Fibroblast of skin of right biceps (primary cell): ENCODE data around the gene EEF1A2.

Source experiments
- DNase-seq: peaks from one replicate; pipeline ENCODE4 v3.0.0-alpha.2; 2013

The EEF1A2 gene

DNA sequence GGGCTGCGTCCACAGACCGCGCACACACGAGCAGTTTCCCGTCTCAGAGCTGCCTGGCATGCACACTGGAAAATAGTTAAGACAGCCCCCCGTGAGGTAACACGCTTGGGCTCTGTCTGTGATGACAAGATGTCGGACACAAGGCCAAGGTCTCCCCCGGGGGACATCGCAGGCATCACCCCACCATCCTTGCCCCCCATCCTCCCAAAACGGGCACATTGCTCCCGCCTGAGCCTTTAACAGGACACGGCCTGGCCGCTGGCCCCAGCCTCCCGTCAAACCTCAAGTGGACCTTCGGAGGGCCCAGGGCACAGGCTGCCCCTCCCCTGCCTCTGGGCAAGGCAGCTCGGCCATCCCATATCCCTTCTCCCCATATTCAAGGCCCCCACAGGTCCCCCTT is 32.0 kb downstream of the EEF1A2 start:
- no peak for DNase-seq

DNA sequence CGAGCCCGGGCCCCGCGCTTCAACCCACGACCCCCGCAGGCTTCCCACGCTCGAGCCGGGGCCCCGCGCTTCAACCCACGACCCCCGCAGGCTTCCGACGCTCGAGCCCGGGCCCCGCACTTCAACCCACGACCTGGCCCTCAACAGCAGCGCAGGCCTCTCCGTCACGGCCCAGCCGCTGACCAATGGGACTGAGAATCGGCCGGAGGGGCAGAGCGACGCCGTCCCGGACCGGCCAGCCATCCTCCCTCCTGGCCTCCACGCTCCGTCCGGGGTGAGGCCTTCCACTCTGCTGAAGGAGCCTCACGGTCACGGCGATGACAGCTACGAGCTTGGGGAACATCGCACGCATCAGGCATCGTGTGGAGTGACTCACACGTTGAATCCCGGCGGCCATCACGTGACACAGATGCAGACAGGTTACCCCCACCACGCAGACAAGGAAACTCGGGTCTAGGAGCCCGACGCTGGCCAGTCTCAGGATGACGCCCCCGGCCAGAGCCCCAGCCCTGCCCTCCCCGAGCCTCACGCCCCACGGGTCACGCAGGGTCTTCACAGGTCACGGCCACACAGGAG is 32.5 kb downstream of the EEF1A2 start:
- DNase-seq = no peak

DNA sequence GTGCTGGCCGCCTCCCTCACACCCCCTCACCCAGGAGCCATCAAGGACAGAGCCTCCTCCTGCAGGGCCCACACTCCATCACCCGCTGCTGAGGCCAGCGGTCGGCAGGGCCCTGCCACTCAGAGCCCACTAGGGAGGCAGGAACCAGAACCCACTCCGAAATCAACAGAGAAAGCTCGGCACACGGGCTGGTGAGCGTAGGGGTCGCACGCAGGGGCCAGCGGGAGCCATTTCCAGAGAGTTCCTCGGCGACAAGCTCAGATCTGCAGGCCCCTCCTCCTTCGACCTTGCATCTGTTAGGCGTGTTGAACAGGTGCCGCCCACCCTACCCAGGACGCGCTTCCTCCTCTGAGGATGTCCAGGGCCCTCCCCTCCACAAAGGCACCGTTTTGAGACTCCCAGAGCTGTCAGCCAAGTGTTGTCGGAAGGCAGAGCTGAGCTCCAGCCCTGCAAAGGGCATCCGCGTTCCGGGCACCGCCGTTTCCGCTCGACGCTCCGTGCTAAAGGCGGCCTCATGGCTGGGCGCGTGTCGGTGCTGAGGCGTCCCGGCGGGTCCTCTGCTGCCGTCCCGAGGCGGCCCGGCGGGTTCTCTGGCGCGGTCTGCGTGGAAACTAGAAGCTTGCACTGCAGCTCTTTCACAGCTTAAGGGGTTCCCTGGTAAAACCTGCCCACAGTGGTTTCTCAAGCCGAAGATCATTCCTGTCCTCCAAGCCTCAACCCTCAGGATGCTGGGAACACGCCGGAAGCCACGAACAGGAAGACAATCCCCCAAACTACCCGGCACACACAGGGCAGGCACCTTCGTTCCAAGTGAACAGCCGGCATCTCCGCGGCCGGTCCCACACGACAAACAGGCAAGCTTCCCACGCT is 33.3 kb downstream of the EEF1A2 start:
- no peak for DNase-seq

DNA sequence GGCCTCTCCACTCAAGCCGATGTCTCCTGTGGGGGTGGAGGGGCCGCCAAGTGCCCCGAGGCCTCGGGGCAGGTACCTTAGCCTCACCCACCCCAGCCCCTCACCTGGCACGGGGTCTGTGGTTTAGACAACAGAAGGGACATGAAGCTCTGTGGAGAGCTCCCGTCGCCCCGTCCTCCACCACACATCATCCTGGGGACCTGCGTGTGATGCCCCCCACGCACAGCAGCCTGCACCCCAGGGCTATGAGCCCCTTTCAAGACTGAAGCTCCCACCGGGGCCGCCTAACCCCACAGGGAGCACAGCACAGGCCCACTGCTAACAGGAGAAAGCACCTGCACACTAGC is 34.6 kb downstream of the EEF1A2 start:
- no peak for DNase-seq

DNA sequence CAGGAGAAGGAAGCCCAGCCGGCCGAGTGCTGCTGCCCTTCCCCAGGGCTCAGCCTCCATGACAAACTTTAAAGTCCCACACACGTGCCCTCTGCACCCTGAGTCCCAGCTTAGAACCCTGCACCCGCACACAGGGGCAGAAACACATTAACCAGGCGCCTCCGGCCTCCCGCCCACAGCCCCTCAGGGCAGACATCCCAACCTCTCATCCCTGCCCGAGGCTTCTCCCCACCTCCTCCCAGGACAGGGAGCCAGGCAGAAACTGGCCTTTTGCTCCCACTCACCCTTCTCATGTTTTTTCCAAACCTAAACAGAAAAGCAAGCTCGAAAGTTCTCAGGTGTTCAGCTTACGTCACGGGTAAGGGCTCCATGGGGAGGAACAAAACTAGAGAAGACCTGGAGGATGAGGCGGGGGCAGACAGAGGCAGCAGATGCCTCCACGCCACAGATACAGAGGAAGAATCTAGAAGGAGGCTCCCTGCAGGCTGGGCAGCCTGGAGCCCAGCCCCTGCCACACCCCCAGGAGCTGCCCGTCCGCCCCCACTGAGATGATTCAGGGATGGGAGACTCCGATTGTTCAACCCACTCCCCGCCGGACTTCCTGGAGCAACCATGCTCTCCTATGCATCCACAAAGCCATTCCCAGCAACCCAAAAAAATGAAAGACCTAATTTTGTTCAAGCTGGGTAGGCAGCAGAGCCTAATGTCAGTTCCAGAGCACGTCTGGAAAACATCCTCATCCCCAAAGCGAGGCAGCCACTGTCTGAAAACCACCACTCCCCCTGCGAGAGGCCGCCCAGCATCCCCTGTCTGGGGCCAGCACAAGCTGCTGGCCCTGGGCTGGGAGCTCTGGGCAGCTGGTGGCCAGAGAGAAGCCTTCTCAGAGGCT is 35.2 kb downstream of the EEF1A2 start:
- DNase-seq = no peak

DNA sequence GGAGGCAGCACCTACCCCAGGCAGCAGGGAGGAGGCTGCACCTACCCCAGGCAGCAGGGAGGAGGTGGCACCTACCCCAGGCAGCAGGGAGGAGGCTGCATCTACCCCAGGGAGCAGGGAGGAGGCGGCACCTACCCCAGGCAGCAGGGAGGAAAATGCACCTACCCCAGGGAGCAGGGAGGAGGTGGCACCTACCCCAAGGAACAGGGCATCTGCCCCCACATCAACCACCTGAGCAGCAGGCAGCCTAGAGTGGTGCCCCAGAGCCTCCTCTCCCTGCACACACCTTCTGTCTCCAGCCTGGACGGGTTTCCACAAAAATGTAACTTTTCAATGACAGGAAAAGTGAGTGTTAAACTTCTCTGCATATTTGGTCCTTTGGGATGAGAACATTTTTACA is 36.6 kb downstream of the EEF1A2 start:
- no peak for DNase-seq

DNA sequence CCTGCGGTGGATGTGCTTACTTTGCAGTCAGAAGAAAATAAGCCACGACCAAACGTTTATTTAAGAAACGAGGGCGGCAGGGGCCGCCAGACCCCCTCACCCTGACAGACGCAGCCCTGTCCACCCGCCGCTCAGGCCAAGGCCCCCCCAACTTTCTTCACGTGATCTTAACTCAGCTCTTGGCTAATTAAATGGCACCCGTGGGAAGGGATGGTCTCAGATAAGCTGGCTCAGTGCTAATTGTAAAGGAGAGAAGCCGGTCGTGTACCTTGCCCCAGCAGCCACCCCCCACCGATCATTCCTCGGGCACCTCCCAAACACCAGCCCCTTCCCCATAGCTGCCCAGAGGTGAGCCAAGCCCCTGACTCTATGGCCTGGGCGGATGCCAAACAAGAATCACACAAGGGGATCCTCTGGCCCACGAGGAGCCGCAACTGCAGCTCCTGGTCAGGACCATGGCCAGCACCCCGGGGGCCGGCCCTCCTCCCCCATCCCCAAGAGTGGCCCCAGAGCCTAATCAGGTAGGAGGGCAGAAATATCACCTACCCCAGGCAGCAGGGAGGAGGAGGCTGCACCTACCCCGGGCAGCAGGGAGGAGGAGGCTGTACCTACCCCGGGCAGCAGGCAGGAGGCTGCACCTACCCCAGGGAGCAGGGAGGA is 37.6 kb downstream of the EEF1A2 start:
- no peak for DNase-seq

DNA sequence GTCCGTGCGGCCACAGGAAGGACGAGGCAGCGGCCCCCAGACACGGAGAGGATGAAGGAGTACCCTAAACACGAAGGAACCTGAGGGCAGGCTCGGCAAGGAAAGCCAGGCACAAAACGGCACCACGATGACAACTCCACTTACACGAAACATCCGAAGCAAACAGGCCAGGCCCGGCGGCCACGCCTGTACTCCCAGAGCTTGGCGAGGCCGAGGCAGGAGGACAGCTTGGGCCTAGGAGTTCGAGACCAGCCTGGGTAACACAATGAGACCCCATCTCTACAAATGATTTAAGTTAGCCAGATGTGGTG is 39.9 kb downstream of the EEF1A2 start:
- no peak for DNase-seq

DNA sequence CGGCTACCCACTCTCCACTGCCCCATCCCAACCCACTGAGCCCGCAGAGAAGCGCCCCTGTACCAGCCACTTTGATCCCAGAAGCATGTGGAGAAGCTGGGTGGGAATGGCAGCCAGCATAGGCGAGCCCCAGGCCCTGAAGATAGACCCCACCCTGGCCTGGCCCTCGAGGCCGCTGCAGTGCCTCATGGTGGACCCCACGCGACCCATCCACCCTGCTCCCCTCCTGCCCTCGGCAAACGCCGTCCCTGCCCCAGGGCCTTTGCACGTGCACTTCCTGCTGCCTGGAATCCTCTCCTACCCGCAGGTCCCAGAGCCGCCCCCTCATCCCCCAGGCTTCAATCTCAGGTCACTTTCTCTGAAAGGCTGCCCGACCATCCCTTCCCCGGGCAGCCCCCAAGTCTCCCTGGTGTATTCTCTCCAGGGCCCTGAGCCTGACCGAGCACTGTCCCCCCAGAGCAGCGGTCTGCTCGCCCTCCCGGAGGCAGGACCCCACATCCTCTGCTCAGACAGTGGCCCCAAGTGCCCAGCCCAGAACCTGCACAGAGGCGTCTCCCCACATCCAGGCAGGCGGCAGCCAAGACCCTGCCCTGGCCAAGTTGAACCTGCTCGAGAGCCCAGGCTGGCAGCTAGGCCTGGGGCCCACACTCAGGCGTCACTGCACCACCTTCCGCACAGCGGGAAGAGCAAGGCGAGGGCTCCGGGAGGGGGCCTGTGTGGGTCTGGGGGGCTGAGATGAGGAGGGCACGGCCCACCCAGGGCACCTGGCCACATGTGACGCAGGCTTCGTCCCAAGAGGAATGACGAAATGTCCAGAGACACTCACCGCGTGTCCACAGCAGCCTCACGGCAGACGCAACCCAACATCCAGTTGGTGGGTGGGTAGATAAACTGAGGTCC is 40.5 kb downstream of the EEF1A2 start:
- no peak for DNase-seq

DNA sequence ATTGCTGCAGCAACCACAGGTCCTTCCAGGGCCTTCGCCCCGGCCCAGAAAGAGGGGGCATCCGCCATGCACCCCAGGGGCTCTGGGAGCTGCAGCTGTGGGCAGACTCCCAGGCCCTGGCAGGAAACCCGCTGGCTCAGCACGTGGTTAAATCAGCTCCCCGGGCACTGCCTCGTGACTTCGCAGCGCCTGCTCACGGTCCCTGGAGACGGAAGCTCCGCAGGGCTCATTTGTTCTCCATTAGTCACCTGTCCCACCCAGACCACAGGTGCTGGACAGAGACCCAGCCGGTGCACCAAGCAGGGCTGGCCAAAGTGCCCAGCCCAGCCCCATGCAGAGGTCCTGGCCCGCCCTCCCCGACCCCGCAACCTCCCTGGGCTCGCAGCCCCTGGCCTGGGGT is 41.1 kb downstream of the EEF1A2 start:
- DNase-seq = no peak

DNA sequence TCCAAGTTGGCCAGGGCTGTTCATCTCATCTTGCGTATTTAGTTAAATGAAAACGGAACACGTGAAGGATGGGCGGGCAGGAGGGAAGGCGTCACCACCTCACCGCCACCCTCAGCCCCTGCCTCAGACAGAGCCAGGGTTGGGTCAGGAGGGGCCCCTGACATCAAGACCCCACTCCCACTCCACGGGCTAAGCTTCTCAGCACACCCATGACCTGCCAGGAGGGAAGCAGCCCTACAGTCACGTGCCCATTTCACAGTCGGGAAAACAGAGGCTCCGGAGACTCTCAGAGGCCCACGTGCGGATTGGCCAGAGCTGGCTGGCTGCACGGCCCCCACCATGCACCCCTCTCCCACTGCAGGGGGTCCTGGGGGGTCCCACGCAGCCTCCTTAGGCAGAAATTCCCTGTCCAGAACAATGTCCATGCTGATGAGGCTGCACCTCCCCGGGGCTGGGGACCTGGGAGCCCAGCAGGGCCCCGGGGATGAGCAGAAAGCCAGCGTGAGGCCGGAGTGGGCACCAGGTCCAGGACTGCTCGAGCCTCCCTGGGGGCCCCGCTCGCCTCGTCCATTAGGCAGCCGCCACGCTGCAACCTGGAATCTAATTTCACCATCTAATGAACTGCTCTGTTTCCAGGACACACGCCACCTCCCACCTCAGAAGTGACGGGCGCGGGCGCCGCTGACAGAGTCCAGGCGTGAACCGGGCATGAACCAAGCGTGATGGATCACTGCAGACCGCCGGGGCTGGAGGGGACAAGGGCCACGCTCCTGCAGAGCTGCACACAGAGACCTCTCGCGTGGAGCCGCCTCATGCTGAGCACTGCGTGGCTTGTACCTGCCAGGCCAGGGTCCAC is 42.2 kb downstream of the EEF1A2 start:
- DNase-seq = no peak

DNA sequence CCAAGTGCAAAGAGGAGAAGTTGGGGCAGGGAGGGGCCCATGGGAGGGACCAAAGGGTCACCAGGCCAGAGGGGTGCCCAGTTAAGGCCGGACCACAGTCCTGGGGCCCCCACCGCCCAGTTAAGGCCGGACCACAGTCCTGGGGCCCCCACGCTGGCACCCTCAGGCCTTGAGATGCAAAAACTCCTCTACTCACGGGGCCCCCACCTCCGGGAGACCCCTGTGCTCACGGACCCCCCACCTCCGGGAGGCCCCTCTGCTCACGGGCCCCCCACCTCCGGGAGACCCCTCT is 43.4 kb downstream of the EEF1A2 start:
- no peak for DNase-seq

DNA sequence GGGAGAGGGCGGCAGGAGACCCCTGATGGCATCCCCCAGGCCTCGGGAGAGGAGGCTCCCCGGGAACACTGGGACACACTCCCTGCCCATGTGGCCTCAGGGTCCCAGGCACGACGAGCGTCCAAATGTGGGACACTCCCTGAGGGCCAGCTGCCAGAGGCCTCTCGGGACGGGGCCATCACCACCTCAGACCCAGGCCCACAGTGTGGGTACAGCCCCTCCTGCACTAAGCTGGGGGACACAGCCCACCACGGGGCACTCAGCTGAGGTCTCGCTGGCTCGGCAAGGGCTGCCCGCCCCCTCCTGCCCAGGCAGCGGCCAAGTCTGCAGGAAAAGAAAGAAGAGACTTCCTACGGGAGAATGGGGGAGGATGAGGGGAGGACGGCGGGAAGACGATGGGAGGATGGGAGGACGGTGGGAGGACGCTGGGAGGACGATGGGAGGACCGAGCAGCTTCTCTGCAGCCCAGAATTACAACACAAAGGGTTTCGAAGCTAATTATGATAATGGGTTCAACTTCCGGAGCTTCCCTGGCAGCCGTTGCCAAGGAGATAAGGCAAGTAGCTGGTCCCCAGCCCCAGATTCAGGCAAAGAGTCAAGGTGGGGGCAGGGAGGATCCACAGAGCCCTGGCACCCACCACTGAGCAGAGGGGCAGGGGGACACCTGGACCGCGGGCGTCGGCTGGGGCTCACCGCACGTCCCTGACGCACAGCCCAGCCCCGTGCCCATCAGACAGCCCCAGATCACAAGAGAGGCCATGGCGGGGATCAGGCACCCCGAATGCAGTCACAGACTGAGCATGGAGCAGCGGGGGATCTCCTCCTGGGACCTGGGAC is 43.9 kb downstream of the EEF1A2 start:
- DNase-seq = no peak

DNA sequence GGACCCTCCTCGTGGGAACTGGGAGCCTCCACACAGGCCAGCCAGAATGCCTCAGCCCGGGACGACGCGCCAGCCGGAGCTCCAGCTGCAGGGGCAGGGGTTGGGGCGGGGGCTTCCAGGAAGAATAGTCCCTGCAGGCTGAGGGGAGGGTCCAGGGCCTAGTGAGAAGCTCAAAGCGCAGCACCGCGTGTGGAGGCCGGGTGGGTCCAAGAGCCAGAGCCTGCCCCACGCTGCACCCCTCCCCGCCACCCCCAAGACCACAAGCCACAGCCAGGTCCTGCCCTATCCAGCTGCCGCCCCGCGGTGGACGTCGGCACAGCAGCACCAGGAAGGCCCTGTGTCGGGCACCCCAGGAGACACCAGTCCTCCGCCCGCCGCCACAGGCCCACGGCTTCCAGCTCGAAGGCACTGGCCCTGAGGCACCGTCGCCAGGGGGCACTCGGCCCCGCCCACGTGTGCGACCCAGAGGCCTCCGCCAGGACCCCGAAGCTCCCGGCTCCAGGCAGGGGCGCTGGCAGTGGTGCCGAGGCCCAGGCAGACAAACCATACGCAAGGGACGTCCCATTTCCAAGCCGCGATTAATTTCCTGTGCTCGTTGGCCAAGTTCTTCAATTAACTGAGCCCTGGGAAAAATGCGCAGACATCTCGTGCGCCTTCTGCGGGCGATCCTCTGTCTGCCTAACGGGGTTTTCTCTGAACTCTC is 45.9 kb downstream of the EEF1A2 start:
- DNase-seq = no peak

DNA sequence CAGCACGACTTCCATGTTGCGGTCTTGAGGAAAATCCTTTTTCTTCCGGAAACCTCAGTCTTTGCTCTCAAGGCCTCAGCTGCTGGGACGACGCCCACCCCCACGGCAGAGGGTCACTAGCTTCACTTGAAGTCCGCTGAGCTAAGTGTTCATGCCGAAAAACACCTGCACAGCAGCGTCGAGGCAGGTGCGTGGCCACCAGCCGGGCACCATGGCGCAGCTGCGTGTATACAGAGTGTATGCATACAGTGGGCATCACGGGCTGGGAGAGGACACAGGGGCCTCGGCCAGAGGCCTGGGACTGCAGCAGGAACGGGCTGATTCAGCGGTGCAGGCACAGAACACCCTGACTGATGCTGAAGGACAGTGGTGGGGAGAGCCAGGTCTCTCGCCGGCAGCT is 46.5 kb downstream of the EEF1A2 start:
- DNase-seq = no peak

DNA sequence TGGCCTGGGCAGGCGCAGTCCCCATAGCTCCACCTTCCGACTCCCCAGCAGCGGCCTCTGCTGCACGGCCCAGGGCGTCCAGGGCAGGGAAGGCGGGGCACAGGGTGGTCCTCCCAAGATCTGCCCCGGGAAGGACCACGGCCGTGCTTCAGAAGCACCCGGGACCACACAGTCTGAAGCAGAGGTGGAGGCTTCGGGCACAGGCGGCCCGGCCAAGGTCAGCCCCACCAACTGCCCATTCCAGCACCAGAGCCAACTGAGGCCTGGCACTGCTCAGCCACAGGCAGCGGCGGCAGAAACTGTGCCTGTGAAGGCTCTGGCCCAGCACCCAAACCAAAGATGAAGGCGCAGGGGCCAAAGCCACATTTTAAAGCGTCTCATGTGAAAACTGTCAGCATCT is 47.1 kb downstream of the EEF1A2 start:
- DNase-seq = no peak

DNA sequence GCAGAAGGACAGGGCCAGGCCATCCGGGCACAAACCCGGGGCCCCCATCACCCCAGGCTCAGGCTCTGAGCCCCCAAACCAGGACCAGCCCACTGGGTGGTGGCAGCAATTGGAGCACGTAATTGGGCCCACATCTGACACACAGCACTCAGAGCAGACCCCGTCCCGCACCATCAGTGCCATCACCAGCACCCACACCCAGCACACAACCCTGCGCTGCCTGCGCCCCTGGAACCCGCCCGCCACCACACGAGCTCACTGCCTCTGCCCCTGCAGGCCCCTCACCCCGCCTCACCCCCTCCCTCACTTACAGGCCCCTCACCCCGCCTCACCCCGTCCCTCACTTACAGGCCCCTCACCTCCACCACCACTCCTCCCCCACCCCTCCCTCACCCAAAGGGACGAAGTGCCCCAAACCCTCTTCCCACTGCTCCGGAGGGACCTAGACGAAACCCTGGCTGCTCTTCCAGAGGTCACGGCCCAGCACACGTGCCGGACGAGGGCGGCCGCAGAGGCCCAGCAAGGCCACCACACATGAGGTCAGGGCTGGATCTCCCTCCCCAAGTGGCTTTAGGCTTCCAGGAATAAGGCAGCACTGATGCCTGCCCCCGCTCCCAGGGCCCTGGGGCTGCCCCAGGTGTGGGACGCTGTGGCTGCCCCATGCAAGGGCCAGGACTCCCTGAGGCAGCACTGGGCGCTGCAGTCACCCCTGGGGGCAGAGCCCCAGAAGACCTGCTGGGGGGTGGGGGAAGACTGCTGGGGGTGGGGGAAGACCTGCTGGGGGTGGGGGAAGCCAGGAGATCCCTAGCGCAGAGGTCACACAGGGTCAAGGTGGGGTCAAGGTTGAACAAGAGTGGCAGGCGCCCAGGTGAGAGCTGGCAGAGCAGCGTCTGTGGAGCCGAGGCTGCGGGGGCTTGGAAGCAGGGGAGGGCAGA is 48.8 kb downstream of the EEF1A2 start:
- no peak for DNase-seq

DNA sequence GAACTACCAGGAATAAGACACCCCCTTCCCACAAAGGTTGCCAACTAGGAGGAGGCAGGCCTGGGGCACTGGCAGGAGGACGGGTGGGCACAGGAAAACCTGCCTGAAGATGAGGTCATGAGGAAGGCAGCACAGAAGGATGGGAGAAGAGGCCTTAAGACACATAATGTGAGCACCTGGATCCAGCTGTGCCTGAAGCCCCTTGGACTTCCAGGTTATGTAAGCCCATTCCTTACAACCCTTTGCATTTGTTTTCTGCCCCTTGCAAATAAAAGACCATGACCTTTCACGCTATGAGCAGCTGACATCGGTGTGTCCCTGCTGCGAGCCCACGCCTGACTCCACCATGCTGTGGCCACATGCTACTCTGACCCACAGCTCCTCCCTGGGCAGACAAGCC is 49.9 kb downstream of the EEF1A2 start:
- no peak for DNase-seq

DNA sequence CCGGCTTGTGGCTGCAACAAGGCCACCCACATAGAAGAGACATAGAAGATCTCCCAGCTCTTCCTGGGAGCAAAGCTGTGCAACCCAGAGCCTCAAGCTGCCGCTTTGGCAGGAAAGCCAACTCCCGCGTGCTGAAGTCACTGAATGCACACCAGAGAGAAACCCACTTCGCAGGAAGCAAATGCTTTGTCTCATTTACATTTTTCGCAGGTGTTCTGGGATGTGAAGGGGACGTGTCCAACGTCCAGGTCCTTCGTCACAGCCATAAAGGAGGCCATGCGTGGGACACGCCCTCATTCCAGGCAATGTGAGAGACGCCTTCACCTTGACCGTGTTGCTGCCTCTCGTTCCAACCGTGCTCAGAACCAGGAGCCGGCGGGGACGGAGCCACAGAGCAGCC is 50.9 kb downstream of the EEF1A2 start:
- DNase-seq = no peak
